OCI-LY7 (cell line): Measurements from ENCODE around the gene KCNK1. TPM values are rescaled to one million over a fixed set of nuclear protein-coding genes. Genes with fewer than 3 reads are reported as not detected.

Source experiments
- BruUV-seq: library from RNA; stranded (reverse); fragments of 400-500 nt; replicated peaks from 2 replicates; lab custom pipeline; 2021; lab: Mats Ljungman, UMichigan
- CTCF ChIA-PET: fragments of 300-600 bp; sonication (Branson Sonifier 250); formaldehyde crosslinking; loops from one replicate; lab custom pipeline; 2022; ENCODE audit warnings: antibody characterized with exemption; ENCODE audit not compliant: unreplicated experiment; lab: Charles Lee
- POLR2A ChIA-PET: fragments of 300-600 bp; sonication (Branson Sonifier 250); formaldehyde crosslinking; loops from one replicate; lab custom pipeline; 2022; ENCODE audit warnings: antibody characterized with exemption; lab: Charles Lee
- DNase-seq: peaks from one replicate; pipeline ENCODE4 v3.0.0-alpha.2; 2015; ENCODE audit warnings: low spot score
- H2AFZ ChIP-seq: fragments of 200-600 bp; sonication (generic), shearing (Covaris generic); 2 replicates; pipeline ENCODE4 v1.6.1; 2014; ENCODE audit warnings: mild to moderate bottlenecking, antibody characterized with exemption, low read length, moderate library complexity
- H3K27ac ChIP-seq: fragments of 200-600 bp; sonication (generic); 2 replicates; pipeline ENCODE4 v1.5.1; 2014; ENCODE audit warnings: mixed run types, low read depth, mild to moderate bottlenecking, moderate library complexity, low read length, inconsistent platforms; ENCODE audit not compliant: poor library complexity, severe bottlenecking
- H3K36me3 ChIP-seq: fragments of 200-600 bp; sonication (generic); 2 replicates; pipeline ENCODE4 v1.6.1; 2014; ENCODE audit warnings: mild to moderate bottlenecking, antibody characterized with exemption, low read length, moderate library complexity, mixed read lengths; ENCODE audit not compliant: insufficient read depth
- H3K4me1 ChIP-seq: fragments of 200-600 bp; sonication (generic); 2 replicates; pipeline ENCODE4 v1.5.1; 2014; ENCODE audit warnings: mild to moderate bottlenecking, low read length; ENCODE audit not compliant: insufficient read depth, poor library complexity, severe bottlenecking
- H3K4me2 ChIP-seq: fragments of 200-600 bp; sonication (generic); 2 replicates; pipeline ENCODE4 v1.6.1; 2014; ENCODE audit warnings: mild to moderate bottlenecking, low read length
- H3K4me3 ChIP-seq: fragments of 200-600 bp; sonication (generic); 2 replicates; pipeline ENCODE4 v1.5.1; 2014; ENCODE audit warnings: mild to moderate bottlenecking, low read depth, low read length; ENCODE audit not compliant: poor library complexity, severe bottlenecking
- H3K79me2 ChIP-seq: fragments of 200-600 bp; sonication (generic); 2 replicates; pipeline ENCODE4 v1.6.1; 2016; ENCODE audit warnings: low read depth, mild to moderate bottlenecking, low read length, moderate library complexity, mixed read lengths; ENCODE audit not compliant: insufficient read depth
- H3K9me2 ChIP-seq: fragments of 200-600 bp; sonication (generic); 2 replicates; pipeline ENCODE4 v1.6.1; 2016; ENCODE audit warnings: mild to moderate bottlenecking, low read length, mixed read lengths; ENCODE audit not compliant: insufficient read depth
- H3K9me3 ChIP-seq: fragments of 200-600 bp; sonication (generic); 2 replicates; pipeline ENCODE4 v1.6.1; 2014; ENCODE audit warnings: mild to moderate bottlenecking, mixed run types, low read length, mixed read lengths
- H4K20me1 ChIP-seq: fragments of 200-600 bp; sonication (generic); 2 replicates; pipeline ENCODE4 v1.6.1; 2014; ENCODE audit warnings: mild to moderate bottlenecking, antibody characterized with exemption, low read length, moderate library complexity, mixed read lengths; ENCODE audit not compliant: insufficient read depth
- CTCF ChIP-seq: fragments of 200-600 bp; sonication (generic); conservative IDR thresholded peaks from 2 replicates; pipeline ENCODE4 v1.5.1; 2014; ENCODE audit warnings: mild to moderate bottlenecking, antibody characterized with exemption, low read length, moderate library complexity, mixed read lengths
- EZH2phosphoT487 ChIP-seq: fragments of 200-600 bp; sonication (generic); IDR thresholded peaks from 2 replicates; pipeline ENCODE4 v1.6.1; 2018; ENCODE audit warnings: low read depth, borderline replicate concordance, mild to moderate bottlenecking, mixed run types, antibody characterized with exemption, low read length, moderate library complexity, mixed read lengths
- intact Hi-C: fragments of 100-400 bp; cut with micrococcal nuclease; formaldehyde crosslinking; loops from one replicate; pipeline ENCODE4 v1.10.0; 2022; ENCODE audit not compliant: unreplicated experiment
- total RNA-seq, 2 experiments: library from RNA; depleted of rRNA in 1 of 2; stranded (reverse); fragments of >200 nt in 1 of 2; shearing (Covaris generic) in 1 of 2; gene quantifications; 2 replicates each; pipeline ENCODE4 v1.2.3, GENCODE V29; 2014 to 2022

Gene KCNK1
- total RNA-seq, 2 experiments from 2014 or later, result not detected

DNA sequence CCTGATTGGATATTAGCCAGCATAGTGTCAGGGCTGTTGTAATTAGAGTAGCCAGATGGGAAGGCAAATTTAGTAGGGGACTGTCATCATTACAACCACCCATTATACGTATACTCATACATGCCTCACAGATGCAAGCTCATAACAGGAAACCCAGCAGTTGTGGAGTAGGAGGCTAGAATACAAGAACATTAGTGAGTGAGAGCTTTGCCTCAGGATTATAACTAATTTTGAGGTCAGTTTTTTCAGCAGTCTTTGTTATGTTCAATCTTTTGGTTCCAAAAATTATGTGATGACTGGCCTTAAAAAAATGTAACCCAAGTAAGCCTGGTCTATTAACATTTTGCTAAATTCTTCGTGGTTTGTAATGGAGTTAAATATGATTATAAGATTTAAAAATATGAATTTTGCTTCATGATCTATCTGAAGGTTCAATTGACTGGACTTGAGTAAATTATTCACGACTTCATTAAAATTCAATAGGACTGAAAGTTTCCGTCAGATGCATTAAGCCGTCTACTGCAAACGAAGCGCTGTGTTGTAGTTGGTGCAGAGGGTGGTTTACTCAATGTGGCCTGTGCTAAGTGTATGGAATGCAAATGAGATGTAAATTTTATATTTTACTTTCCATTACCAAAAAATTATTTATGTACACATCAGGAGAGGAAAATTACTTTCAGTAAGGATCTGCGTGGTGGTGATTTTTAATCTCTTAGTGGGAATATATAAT, 48.8 kb downstream of the KCNK1 start:
- no peak overlapping the region for H2AFZ ChIP-seq
- H3K27ac ChIP-seq, result no peak overlapping the region
- H3K9me2 ChIP-seq, result no peaks in the 10 kb centered on the region
- ChIA-PET CTCF (no interaction called here), POLR2A (no interaction called here)
- no peak overlapping the region for H3K4me3 ChIP-seq
- DNase-seq, result no peak
- no peak overlapping the region for H3K4me2 ChIP-seq
- no TSS peak for BruUV-seq
- no peaks in the 10 kb centered on the region for H3K9me3 ChIP-seq
- H3K4me1 ChIP-seq, result no peaks in the 10 kb centered on the region
- no peaks in the 10 kb centered on the region for H3K36me3 ChIP-seq
- H3K79me2 ChIP-seq, result no peaks in the 10 kb centered on the region
- no peak for TF ChIP-seq EZH2phosphoT487
- TF ChIP-seq CTCF, result no peak
- intact Hi-C loops, result no loop called here
- H4K20me1 ChIP-seq, result no peaks in the 10 kb centered on the region

GRCh38 chr1:233664253-233664652, 50.3 kb downstream of the KCNK1 start:
- Histone ChIP-seq H3K9me2 (no peaks in the 10 kb centered on the region), H4K20me1 (no peaks in the 10 kb centered on the region), H3K36me3 (no peaks in the 10 kb centered on the region), H3K4me1 (no peaks in the 10 kb centered on the region), H3K4me2 (no peak overlapping the region), H3K27ac (no peak overlapping the region), H3K4me3 (no peak overlapping the region), H3K79me2 (no peaks in the 10 kb centered on the region), H3K9me3 (no peaks in the 10 kb centered on the region), H2AFZ (no peak overlapping the region)
- BruUV-seq, result no TSS peak
- TF ChIP-seq EZH2phosphoT487 (no peak), CTCF (no peak)
- CTCF ChIA-PET, result no interaction called here
- POLR2A ChIA-PET, result no interaction called here
- no peak for DNase-seq
- intact Hi-C loops, result no loop called here
